ENCODE results near the gene ICAM3.

DNA sequence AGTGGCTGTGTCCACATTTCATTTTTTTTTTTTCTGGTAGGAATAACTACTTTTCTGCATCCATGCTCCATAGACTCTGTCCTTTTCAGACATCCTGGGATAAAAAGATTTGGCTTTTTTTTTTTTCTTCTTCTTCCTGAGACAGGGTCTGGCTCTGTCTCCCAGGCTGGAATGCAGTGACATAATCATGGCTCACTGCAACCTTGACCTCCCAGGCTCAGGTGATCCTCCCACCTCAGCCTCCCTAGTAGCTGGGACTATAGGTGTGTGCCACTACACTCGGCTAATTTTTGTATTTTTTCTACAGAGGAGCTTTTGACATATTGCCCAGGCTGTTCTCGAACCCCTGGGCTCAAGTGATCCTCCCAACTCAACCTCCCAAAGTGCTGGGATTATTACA, 4.1 kb upstream of the ICAM3 start:
- TF ChIP-seq, protein P1, sequence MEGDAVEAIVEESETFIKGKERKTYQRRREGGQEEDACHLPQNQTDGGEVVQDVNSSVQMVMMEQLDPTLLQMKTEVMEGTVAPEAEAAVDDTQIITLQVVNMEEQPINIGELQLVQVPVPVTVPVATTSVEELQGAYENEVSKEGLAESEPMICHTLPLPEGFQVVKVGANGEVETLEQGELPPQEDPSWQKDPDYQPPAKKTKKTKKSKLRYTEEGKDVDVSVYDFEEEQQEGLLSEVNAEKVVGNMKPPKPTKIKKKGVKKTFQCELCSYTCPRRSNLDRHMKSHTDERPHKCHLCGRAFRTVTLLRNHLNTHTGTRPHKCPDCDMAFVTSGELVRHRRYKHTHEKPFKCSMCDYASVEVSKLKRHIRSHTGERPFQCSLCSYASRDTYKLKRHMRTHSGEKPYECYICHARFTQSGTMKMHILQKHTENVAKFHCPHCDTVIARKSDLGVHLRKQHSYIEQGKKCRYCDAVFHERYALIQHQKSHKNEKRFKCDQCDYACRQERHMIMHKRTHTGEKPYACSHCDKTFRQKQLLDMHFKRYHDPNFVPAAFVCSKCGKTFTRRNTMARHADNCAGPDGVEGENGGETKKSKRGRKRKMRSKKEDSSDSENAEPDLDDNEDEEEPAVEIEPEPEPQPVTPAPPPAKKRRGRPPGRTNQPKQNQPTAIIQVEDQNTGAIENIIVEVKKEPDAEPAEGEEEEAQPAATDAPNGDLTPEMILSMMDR (conservative IDR thresholded peaks at IDR 0.05; ENCODE audit: low read length) = no peak
- TF ChIP-seq EZH2phosphoT487 (IDR thresholded peaks at IDR 0.05; ENCODE audit: borderline replicate concordance, low read depth, low read length) = no peak

Measured in OCI-LY7 (cell line).